Neural cell (in vitro differentiated cells): ENCODE results near the gene ZNHIT6.

ENCODE experiments used
- EP300 ChIP-seq: fragments of 450-650 bp; conservative IDR thresholded peaks from 2 replicates; pipeline ENCODE4 v1.6.1; 2014; ENCODE audit warnings: antibody characterized with exemption, mild to moderate bottlenecking, moderate library complexity; ENCODE audit not compliant: poor library complexity, severe bottlenecking
- EZH2 ChIP-seq: fragments of 200-600, 300-800 bp; shearing (Covaris generic), sonication (generic); IDR thresholded peaks from 2 replicates; pipeline ENCODE4 v1.6.1; 2014; ENCODE audit warnings: antibody characterized with exemption, low read length, borderline replicate concordance, mild to moderate bottlenecking; ENCODE audit not compliant: insufficient read depth, poor library complexity, severe bottlenecking
- MXI1 ChIP-seq: fragments of 450-650 bp; conservative IDR thresholded peaks from 2 replicates; pipeline ENCODE4 v1.6.1; 2014; ENCODE audit warnings: antibody characterized with exemption, mild to moderate bottlenecking; ENCODE audit not compliant: poor library complexity, severe bottlenecking
- POLR2AphosphoS5 ChIP-seq: IDR thresholded peaks from 2 replicates; pipeline ENCODE4 v1.6.1; 2012
- RAD21 ChIP-seq: fragments of 450-650 bp; conservative IDR thresholded peaks from 2 replicates; pipeline ENCODE4 v1.6.1; 2014; ENCODE audit warnings: antibody characterized with exemption, mild to moderate bottlenecking, moderate library complexity
- SMC3 ChIP-seq: fragments of 450-650 bp; conservative IDR thresholded peaks from 2 replicates; pipeline ENCODE4 v1.6.1; 2014; ENCODE audit warnings: antibody characterized with exemption, mild to moderate bottlenecking, moderate library complexity; ENCODE audit not compliant: poor library complexity
- TAF1 ChIP-seq: IDR thresholded peaks from 2 replicates; pipeline ENCODE4 v1.6.1; 2012; ENCODE audit warnings: low read depth
- TF ChIP-seq, protein P1 (sequence below): fragments of 450-650 bp; IDR thresholded peaks from 2 replicates; pipeline ENCODE4 v1.5.1; 2014; ENCODE audit warnings: antibody characterized with exemption, mild to moderate bottlenecking, moderate library complexity; ENCODE audit not compliant: poor library complexity, severe bottlenecking
- TF ChIP-seq, protein P2 (sequence below): IDR thresholded peaks from 2 replicates; pipeline ENCODE4 v1.6.1; 2012; ENCODE audit warnings: borderline replicate concordance

- TF ChIP-seq, protein P1, sequence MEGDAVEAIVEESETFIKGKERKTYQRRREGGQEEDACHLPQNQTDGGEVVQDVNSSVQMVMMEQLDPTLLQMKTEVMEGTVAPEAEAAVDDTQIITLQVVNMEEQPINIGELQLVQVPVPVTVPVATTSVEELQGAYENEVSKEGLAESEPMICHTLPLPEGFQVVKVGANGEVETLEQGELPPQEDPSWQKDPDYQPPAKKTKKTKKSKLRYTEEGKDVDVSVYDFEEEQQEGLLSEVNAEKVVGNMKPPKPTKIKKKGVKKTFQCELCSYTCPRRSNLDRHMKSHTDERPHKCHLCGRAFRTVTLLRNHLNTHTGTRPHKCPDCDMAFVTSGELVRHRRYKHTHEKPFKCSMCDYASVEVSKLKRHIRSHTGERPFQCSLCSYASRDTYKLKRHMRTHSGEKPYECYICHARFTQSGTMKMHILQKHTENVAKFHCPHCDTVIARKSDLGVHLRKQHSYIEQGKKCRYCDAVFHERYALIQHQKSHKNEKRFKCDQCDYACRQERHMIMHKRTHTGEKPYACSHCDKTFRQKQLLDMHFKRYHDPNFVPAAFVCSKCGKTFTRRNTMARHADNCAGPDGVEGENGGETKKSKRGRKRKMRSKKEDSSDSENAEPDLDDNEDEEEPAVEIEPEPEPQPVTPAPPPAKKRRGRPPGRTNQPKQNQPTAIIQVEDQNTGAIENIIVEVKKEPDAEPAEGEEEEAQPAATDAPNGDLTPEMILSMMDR: no peak
- TF ChIP-seq EZH2: no peak
- TF ChIP-seq RAD21: no peak
- TF ChIP-seq, protein P2, sequence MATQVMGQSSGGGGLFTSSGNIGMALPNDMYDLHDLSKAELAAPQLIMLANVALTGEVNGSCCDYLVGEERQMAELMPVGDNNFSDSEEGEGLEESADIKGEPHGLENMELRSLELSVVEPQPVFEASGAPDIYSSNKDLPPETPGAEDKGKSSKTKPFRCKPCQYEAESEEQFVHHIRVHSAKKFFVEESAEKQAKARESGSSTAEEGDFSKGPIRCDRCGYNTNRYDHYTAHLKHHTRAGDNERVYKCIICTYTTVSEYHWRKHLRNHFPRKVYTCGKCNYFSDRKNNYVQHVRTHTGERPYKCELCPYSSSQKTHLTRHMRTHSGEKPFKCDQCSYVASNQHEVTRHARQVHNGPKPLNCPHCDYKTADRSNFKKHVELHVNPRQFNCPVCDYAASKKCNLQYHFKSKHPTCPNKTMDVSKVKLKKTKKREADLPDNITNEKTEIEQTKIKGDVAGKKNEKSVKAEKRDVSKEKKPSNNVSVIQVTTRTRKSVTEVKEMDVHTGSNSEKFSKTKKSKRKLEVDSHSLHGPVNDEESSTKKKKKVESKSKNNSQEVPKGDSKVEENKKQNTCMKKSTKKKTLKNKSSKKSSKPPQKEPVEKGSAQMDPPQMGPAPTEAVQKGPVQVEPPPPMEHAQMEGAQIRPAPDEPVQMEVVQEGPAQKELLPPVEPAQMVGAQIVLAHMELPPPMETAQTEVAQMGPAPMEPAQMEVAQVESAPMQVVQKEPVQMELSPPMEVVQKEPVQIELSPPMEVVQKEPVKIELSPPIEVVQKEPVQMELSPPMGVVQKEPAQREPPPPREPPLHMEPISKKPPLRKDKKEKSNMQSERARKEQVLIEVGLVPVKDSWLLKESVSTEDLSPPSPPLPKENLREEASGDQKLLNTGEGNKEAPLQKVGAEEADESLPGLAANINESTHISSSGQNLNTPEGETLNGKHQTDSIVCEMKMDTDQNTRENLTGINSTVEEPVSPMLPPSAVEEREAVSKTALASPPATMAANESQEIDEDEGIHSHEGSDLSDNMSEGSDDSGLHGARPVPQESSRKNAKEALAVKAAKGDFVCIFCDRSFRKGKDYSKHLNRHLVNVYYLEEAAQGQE: no peak
- TF ChIP-seq POLR2AphosphoS5: no peak
- TF ChIP-seq TAF1: no peak
- no peak for TF ChIP-seq SMC3
- no peak for TF ChIP-seq EP300
- no peak for TF ChIP-seq MXI1
These were observed 55.9 kb downstream of the ZNHIT6 start for GRCh38 chr1:85652327-85652726.
